HG03159 (cell line): Measurements from ENCODE around the gene USH2A.

Source experiments
- ATAC-seq: cut with Tn5 transposase; IDR thresholded peaks from one replicate; pipeline ENCODE4 v1.9.1; 2021; ENCODE audit warnings: mild to moderate bottlenecking, moderate library complexity; ENCODE audit not compliant: unreplicated experiment

USH2A gene

GRCh38 chr1:215660259-215660658 is 763.0 kb downstream of the USH2A start:
- no peak for ATAC-seq

- ATAC-seq = no peak
Measured at GRCh38 chr1:215657047-215657446, 766.2 kb downstream of the USH2A start.

GRCh38 chr1:215652371-215652770 is 770.9 kb downstream of the USH2A start:
- no peak for ATAC-seq

GRCh38 chr1:215651867-215652266 is 771.4 kb downstream of the USH2A start:
- no peak for ATAC-seq

GRCh38 chr1:215650446-215651149 is 772.6 kb downstream of the USH2A start:
- ATAC-seq = no peak

- no peak for ATAC-seq
Measured at GRCh38 chr1:215648957-215649356, 774.3 kb downstream of the USH2A start.

- no peak for ATAC-seq
Measured at GRCh38 chr1:215647738-215648137, 775.5 kb downstream of the USH2A start.

- no peak for ATAC-seq
Measured at GRCh38 chr1:215645861-215646260, 777.4 kb downstream of the USH2A start.

GRCh38 chr1:215645182-215645581 is 778.1 kb downstream of the USH2A start:
- ATAC-seq = no peak

- no peak for ATAC-seq
Measured at GRCh38 chr1:215643592-215644321, 779.5 kb downstream of the USH2A start.

- ATAC-seq = no peak
Measured at GRCh38 chr1:215640429-215641148, 782.7 kb downstream of the USH2A start.

- no peak for ATAC-seq
Measured at GRCh38 chr1:215637041-215637573, 786.1 kb downstream of the USH2A start.

GRCh38 chr1:215636258-215636965 is 786.8 kb downstream of the USH2A start:
- no peak for ATAC-seq

GRCh38 chr1:215635827-215636226 is 787.4 kb downstream of the USH2A start:
- ATAC-seq = no peak

- no peak for ATAC-seq
Measured at GRCh38 chr1:215631489-215631888, 791.8 kb downstream of the USH2A start.

- no peak for ATAC-seq
Measured at GRCh38 chr1:215631040-215631439, 792.2 kb downstream of the USH2A start.

GRCh38 chr1:215625949-215626348 is 797.3 kb downstream of the USH2A start:
- ATAC-seq = no peak

- ATAC-seq = no peak
Measured at GRCh38 chr1:215623162-215623561, 800.1 kb downstream of the USH2A start.

GRCh38 chr1:215617979-215618378 is 805.3 kb downstream of the USH2A start:
- peak; percentile 58 for ATAC-seq

GRCh38 chr1:215612391-215612790 is 810.9 kb downstream of the USH2A start:
- no peak for ATAC-seq

GRCh38 chr1:215608646-215609045 is 814.6 kb downstream of the USH2A start:
- ATAC-seq = no peak
